ENCODE measurements around the gene RBM4B.

RBM4B gene

DNA sequence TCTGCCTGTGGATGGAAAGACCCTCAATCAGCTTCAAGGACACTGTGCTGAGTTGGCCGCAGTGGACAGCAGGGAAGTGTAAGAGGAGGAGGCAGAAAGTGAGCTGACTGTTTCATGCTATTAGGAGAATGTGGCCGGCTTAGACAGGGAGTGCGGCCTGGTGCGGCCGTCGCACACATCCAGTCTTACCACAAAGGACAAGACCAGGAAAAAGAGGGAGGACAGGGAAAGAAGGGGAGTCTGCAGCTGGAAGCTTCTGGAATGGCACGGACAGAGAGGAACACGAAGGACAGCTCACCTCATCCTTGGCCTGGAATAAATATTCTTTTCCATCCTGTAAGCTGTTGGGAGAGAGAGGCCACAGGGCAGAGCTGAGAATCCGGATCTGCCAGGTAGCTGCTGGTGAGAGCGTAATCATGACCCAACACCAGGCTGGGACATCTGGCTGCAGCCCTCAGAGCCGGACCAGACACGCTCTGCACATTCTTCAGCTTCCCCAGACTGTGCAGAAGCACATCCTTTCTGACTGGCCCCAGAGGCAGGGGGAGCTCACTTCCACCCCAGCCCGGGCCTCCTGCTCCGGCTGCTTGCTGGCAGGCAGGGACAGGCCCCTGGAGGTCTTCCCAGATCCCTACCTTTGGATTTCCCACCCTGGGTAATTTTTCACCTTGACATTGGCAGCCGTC lies 8.6 kb upstream of the RBM4B start:
- no peak for ATAC-seq
- TF ChIP-seq, protein P1, sequence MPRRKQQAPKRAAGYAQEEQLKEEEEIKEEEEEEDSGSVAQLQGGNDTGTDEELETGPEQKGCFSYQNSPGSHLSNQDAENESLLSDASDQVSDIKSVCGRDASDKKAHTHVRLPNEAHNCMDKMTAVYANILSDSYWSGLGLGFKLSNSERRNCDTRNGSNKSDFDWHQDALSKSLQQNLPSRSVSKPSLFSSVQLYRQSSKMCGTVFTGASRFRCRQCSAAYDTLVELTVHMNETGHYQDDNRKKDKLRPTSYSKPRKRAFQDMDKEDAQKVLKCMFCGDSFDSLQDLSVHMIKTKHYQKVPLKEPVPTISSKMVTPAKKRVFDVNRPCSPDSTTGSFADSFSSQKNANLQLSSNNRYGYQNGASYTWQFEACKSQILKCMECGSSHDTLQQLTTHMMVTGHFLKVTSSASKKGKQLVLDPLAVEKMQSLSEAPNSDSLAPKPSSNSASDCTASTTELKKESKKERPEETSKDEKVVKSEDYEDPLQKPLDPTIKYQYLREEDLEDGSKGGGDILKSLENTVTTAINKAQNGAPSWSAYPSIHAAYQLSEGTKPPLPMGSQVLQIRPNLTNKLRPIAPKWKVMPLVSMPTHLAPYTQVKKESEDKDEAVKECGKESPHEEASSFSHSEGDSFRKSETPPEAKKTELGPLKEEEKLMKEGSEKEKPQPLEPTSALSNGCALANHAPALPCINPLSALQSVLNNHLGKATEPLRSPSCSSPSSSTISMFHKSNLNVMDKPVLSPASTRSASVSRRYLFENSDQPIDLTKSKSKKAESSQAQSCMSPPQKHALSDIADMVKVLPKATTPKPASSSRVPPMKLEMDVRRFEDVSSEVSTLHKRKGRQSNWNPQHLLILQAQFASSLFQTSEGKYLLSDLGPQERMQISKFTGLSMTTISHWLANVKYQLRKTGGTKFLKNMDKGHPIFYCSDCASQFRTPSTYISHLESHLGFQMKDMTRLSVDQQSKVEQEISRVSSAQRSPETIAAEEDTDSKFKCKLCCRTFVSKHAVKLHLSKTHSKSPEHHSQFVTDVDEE (CRISPR knock-in tag; IDR thresholded peaks at IDR 0.05): no peak
- TF ChIP-seq ZNF70 (CRISPR knock-in tag; IDR thresholded peaks at IDR 0.05) (no peak), ZFP30 (CRISPR knock-in tag; IDR thresholded peaks at IDR 0.05) (no peak), ARNTL (CRISPR knock-in tag; IDR thresholded peaks at IDR 0.05; ENCODE audit: borderline replicate concordance, low read depth) (no peak), ZFP3 (CRISPR knock-in tag; IDR thresholded peaks at IDR 0.05) (no peak), SNAI2 (CRISPR knock-in tag; IDR thresholded peaks at IDR 0.05) (no peak), ZC3H10 (CRISPR knock-in tag; IDR thresholded peaks at IDR 0.05) (no peak), RARB (CRISPR knock-in tag; IDR thresholded peaks at IDR 0.05) (no peak), ESRRG (CRISPR knock-in tag; IDR thresholded peaks at IDR 0.05) (no peak), CSDC2 (CRISPR knock-in tag; IDR thresholded peaks at IDR 0.05) (no peak), TCF4 (CRISPR knock-in tag; IDR thresholded peaks at IDR 0.05; ENCODE audit: borderline replicate concordance) (no peak), ZNF8 (CRISPR knock-in tag; IDR thresholded peaks at IDR 0.05) (no peak), PATZ1 (CRISPR knock-in tag; IDR thresholded peaks at IDR 0.05; ENCODE audit: borderline replicate concordance) (no peak), PPARA (CRISPR knock-in tag; IDR thresholded peaks at IDR 0.05; ENCODE audit: borderline replicate concordance) (no peak), POU6F1 (CRISPR knock-in tag; IDR thresholded peaks at IDR 0.05; ENCODE audit: borderline replicate concordance, low read depth) (no peak), ZNF565 (CRISPR knock-in tag; conservative IDR thresholded peaks at IDR 0.05; ENCODE audit: low read depth) (no peak), BACH2 (CRISPR knock-in tag; IDR thresholded peaks at IDR 0.05; ENCODE audit: borderline replicate concordance) (no peak)
- TF ChIP-seq, protein P2, sequence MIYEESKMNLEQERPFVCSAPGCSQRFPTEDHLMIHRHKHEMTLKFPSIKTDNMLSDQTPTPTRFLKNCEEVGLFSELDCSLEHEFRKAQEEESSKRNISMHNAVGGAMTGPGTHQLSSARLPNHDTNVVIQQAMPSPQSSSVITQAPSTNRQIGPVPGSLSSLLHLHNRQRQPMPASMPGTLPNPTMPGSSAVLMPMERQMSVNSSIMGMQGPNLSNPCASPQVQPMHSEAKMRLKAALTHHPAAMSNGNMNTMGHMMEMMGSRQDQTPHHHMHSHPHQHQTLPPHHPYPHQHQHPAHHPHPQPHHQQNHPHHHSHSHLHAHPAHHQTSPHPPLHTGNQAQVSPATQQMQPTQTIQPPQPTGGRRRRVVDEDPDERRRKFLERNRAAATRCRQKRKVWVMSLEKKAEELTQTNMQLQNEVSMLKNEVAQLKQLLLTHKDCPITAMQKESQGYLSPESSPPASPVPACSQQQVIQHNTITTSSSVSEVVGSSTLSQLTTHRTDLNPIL (CRISPR knock-in tag; IDR thresholded peaks at IDR 0.05; ENCODE audit: low read depth): no peak
- TF ChIP-seq, protein P3, sequence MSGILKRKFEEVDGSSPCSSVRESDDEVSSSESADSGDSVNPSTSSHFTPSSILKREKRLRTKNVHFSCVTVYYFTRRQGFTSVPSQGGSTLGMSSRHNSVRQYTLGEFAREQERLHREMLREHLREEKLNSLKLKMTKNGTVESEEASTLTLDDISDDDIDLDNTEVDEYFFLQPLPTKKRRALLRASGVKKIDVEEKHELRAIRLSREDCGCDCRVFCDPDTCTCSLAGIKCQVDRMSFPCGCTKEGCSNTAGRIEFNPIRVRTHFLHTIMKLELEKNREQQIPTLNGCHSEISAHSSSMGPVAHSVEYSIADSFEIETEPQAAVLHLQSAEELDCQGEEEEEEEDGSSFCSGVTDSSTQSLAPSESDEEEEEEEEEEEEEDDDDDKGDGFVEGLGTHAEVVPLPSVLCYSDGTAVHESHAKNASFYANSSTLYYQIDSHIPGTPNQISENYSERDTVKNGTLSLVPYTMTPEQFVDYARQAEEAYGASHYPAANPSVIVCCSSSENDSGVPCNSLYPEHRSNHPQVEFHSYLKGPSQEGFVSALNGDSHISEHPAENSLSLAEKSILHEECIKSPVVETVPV (CRISPR knock-in tag; IDR thresholded peaks at IDR 0.05): no peak

GRCh38 chr11:66685276-66686099 lies 7.8 kb upstream of the RBM4B start:
- TF ChIP-seq RARB (CRISPR knock-in tag; IDR thresholded peaks at IDR 0.05) (no peak), PPARA (CRISPR knock-in tag; IDR thresholded peaks at IDR 0.05; ENCODE audit: borderline replicate concordance) (no peak), ZC3H10 (CRISPR knock-in tag; IDR thresholded peaks at IDR 0.05) (no peak), ZFP3 (CRISPR knock-in tag; IDR thresholded peaks at IDR 0.05) (no peak), PATZ1 (CRISPR knock-in tag; IDR thresholded peaks at IDR 0.05; ENCODE audit: borderline replicate concordance) (no peak), ZNF565 (CRISPR knock-in tag; conservative IDR thresholded peaks at IDR 0.05; ENCODE audit: low read depth) (no peak), ARNTL (CRISPR knock-in tag; IDR thresholded peaks at IDR 0.05; ENCODE audit: borderline replicate concordance, low read depth) (no peak)
- TF ChIP-seq, protein P2 (CRISPR knock-in tag; IDR thresholded peaks at IDR 0.05; ENCODE audit: low read depth): no peak
- TF ChIP-seq, protein P3 (CRISPR knock-in tag; IDR thresholded peaks at IDR 0.05): no peak
- no peak for ATAC-seq

Data from SK-N-SH treated with all-trans-retinoic acid at 6 μM for 48 hours (cell line).